ENCODE measurements around the gene BNIP5.

BNIP5 gene

DNA sequence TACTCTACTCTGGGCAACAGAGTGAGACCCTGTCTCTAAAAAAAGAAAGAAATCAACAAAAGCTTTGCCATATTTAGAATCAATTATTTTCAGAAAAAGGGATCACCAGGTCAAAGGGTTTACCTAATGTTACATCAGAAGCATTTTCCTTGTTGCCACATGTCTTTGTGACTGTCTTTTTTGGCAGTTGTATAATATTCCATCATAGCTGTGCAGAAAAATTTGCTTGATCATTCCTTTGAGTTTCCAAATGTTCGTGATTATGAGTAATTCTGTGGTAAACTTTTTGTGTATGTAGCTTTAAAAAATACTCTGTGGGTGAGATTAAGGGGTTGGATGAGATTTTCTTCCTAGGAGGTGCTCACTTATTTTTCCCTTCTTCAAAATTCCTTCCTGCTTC, 40.4 kb downstream of the BNIP5 start:
- no peak for DNase-seq (ENCODE audit: low read depth)

DNA sequence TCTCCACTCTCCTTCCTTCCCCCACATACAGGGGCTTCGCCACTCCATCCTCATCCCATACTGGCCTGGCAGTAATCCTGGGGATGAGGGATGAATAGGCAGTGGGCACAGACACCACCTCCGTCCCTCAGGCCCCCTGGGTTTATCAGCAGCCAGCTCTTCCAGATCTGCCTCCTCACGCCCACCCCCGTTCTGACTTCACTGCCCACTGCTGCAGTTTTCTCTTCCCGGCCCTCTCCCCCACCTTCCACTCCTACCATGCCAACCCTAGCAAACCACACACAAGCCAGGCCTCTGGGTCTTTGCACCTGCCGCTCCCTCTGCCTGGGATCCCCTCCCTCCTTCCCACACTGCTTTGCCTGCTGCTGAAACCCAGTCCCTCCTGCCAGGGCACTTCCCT, 44.5 kb downstream of the BNIP5 start:
- DNase-seq (ENCODE audit: low read depth) = no peak

DNA sequence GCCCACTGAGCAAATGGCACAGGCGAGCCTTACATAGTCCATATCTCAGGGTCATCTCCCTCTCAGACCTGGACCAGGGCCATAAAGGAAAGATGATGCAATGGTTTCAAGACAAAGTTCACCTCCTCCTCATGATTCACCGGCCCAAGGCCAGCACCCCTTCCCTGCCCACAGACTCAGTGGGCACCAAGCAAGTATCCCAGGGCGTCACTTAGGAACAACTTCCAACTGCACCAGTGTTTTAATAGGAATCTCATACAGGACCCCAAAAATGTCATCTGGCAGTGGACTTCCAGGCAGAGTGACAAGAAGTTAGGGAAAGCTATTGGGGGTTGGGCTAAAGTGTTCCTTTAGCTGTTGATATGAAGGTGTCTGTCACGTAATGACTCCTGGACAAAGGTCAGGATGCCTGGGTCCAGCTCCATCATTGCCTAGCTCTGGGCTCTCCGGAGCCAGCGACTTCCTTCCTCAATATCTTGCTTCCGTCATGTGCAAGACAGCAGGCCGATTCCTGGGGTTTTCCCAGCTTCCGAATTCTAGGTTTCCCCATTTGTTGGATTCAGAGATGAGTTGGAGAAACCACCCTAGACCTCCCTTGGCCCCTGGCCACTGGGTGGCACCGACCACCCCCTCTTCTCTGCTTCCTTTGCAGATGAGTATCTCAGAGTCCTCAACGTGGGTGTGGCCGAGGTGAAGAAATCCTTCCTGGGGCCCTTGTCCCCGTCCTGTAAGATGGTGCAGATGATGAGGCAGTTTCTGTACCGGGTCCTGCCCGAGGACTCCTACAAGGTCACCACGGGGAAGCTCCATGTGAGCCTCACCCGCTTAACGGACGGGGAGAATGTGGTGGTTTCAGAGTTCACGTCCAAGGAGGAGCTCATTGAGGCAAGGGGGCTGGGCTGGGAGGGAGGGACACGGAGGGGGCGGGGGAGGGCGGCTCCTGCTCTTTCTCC, 45.7 kb downstream of the BNIP5 start:
- no peak for DNase-seq (ENCODE audit: low read depth)

DNA sequence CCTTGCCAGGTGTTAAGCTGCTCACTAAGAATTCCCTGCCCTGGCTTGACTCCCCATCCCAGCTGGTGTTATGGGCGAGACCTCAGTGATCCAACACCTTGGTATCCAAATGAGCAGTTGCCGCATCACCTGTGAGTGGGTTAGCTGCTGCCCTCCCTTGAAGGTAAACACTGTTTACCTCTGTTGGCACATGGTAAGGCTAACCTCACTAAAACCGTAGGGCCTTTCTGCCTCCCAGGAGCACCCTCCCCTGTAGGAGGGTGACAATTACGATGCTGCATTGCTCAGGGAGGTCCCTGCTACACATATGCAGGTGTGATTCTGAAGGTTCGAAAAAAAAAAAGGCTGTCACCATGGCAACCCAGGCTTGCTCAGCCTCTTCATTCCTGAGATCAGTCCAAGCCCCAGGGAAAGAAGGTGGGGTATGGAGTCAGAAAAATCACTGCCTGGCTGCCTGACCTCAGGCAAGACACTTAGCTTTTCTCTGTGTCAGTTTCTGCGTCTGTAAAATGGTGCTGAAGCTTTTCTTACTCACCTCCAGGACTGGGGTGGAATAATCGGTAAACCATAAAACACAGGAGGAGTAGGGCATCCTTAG, 47.3 kb downstream of the BNIP5 start:
- no peak for DNase-seq (ENCODE audit: low read depth)

DNA sequence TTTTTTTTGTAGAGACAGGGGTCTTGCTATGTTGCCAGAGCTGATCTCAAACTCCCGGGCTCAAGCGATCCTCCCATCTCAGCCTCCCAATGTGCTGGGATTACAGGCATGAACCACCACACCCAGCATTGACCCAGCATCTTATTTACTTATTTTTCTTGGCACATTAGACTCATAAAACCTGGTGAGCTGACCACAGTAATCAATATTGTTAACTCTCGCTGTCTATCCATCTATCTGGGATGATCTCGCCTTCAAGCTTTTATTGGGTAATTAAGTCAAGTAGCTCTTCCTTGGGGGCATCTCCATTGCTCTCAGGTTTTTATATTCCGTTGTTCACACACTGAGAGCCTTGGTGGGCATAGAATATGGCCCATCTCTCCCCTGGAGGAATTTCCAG, 49.8 kb downstream of the BNIP5 start:
- no peak for DNase-seq (ENCODE audit: low read depth)

DNA sequence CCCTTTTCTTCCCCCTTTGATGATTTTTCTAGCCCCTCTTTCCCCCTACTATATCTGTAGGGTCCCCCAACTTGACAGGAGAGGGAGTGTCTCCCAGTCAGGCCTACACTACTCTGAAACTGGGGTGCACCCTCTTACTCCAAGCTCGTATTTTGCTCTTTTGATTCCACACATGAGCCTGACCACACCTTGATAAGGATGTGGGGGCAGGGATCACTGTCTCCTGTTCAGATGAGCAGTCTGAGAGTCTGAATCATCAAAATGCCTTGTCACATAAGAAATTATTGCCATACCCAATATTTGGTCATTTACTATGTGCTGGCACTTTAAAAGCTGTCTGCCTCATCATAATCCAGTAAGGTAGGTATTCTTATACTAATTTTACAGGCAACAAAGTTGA, 50.9 kb downstream of the BNIP5 start:
- DNase-seq (ENCODE audit: low read depth) = no peak

DNA sequence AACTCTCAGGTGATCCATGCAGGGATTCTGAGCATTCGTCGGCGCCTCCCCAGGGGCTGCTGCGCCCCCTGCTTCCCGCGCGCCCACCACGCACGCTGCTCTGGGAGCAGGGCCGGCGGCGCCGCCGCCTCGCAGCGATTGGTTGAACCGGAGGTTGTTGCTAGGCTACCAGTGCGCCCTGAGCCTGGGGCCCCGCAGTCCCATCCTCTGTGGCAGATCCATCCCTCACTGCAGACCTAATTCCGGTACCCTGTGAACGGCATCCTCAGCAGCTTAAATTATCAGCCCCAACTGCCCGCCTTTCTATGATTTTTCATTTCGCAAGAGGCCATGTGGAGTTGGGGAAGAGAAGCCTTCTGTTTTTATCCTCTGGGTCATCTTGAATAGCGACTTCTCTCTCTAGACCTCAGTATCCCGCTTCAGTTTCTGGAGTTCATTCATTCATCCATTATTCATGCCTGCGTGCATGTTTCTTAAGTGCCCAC, 51.5 kb downstream of the BNIP5 start:
- DNase-seq (ENCODE audit: low read depth) = no peak

DNA sequence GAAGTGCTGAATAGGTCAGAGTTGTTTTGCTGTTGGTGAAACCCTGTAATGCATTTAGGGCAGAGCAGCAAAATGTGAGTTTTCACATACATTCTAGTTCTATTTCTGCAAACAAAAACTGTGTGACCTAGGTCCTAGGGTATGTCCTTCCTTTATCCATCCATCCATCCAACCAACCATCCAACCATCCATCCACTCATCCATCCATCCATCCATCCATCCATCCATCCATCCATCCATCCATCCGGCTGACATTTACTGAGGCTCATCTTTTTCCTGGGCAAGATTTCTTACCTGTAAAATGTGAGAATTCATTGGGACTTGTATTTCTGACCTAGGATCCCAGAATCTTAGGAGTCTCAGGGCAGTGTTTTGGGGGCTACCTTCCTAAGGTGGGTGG, 52.3 kb downstream of the BNIP5 start:
- DNase-seq (ENCODE audit: low read depth) = no peak

DNA sequence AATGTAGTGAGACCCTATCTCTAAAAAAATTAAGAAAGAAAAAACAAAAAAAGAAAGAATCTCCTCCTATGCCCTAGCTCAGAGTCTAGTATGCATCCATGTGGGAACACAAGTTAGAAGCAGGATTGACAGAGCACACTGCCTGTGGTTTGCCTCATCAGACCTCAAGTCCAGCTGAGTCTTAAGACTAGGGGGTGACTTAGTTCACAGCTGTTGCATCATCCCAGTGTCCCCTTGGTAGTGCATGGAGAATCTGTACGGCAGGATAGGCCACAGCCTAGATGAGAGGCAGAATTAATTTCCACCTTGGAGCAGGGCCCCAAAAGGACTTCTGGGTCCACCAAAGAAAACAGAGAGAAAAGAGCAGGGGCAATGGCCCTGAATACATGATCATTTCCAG, 53.1 kb downstream of the BNIP5 start:
- DNase-seq (ENCODE audit: low read depth) = no peak

DNA sequence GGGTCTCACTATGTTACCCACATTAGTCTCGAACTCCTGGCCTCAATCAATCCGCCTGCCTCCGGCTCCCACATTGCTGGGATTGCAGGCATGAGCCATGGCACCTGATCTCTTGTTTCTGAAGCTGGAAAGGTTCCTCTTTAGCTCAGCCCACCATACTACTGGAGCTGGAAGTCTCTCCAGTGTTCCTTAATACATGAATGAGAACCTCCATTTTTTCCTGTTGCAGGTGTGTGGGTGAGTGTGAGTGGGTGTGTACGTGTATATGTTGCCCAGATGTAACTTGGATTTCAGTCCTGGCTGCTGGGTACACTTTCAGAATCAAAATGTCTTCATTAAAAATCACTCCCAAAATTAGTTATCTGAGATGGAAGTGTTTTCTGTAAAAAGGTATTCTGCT, 55.7 kb downstream of the BNIP5 start:
- no peak for DNase-seq (ENCODE audit: low read depth)

DNA sequence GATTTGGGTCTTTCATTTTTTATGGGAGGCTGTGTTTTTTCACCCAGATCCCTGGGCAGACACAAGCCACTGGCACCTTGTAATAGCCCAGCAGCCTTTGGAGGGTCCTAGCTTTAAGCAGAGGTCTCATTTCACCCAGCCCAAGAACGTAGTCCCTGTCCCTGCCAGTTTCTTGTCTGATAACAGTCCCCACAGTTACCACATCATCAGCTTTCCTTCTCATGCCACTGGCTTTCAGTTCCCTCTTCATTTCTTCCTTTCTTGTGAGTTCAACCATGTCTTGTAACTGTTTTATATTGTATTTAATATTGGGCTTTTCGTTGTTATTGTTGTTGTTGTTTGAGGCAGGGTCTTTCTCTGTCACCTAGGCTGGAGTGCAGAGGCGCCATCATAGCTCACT, 56.2 kb downstream of the BNIP5 start:
- no peak for DNase-seq (ENCODE audit: low read depth)

DNA sequence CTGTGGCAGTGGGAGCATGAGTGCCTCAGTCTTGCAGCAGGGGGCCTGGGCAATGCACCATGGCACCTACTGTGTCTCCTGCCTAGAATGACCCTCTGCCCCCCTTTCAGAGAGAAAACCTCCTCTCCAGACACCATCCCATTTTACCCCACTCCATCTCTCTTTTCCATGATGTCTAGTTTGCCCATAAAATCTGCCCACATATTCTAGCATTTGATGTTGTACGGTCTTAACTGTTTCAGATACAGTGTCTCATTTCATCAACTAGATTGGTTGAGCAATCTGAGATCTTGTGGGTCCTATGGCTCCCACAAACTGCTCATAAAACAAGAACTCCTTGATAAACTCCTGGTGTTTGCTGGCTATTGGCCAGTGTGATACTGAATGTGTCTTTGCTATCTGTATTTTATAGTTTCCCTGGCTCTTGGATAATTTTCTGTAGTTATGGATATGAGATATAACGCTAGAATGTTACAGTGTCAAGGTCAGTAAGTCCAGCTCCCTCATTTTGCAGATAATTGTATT, 58.7 kb downstream of the BNIP5 start:
- DNase-seq (ENCODE audit: low read depth) = no peak

DNA sequence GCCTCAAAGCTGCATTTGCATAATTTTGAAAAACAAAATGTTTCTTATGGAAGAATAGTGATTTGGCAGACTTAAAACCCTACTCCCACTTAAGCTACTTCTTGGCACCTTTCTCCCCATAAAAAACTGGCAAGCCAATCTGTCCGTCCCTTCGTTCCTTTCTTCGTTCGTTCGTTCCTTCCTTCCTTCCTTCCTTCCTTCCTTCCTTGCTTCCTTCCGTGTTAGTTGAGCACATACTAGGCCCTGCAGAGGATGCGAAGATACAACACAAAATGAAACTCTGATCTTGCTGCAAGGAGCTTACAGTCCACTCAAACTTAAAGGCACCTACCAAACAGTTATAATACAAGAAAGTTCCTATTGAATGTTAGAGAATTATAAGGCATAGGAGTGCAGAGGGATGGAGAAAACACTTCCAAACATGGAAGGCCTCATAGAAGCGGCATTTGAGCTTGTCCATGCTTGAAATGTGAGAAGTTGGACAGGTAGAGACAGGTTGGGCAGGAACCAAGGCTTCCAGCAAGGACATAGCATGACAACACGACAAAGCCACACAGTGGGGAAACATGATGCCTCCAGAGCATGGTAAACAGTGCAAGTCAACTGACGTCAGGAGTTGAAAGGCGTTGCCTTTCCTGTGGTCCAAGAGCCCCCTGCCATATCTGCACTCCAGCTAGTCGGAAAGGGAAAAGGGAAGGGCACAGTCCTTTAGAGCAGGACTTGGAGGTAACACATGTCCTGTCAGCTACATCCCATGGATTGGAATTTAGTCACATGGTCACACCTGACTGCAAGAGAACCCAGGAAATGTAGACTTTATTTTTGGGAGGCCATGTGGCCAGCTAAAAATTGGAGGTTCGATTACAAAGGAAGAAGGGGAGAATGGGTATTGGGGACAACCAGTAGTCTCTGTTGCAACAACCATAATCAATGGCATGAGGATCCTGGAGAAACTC, 59.8 kb downstream of the BNIP5 start:
- DNase-seq (ENCODE audit: low read depth) = no peak

DNA sequence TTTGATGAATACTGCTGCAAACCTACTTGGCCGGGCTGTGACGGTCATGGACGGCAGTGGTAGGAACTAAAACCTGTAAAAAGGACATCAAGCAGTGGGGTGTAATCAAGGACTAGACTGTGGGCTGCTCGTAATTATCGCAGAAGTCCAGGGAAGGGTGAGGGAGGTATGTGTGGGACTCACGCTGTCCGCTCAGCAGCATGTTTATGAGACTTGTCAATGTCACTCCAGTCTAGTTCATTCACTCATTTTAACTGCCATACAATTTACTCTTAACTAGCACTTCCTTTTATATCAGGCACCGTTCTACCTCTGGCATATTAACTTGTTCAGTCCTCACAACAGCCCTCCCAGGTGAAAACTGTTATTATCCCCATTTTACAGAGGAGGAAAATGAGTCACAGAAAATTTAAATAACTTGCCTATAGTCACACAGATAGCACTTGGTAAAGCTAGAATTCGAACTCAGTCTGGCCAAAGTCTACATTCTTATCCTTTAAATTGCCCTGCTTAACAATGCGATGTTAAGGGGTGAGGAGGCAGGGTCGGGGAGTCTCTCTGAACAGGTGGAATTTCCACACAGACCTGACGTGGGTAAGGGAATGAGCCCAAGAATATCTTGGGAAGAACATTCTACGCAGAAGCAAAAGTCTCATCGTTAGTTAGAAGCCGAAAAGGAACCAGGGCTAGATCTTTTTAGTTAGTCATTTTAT, 62.7 kb downstream of the BNIP5 start:
- no peak for DNase-seq (ENCODE audit: low read depth)

DNA sequence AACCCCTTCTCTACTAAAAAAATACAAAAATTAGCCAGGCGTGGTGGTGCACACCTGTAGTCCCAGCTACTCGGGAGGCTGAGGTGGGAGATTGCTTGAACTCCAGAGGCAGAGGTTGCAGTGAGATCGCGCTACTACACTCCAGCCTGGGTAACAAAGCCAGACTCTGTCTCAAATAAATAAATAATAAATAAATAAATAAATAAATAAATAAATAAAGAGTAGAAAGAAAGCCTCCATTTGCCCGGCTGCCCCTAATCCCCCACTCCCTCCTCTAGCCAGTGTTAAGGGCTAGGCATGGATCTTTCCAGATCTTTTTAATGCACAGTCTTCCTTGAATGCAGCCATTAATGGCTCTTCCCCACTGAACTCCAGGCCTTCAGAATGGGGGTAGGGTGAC, 63.6 kb downstream of the BNIP5 start:
- DNase-seq (ENCODE audit: low read depth) = no peak

DNA sequence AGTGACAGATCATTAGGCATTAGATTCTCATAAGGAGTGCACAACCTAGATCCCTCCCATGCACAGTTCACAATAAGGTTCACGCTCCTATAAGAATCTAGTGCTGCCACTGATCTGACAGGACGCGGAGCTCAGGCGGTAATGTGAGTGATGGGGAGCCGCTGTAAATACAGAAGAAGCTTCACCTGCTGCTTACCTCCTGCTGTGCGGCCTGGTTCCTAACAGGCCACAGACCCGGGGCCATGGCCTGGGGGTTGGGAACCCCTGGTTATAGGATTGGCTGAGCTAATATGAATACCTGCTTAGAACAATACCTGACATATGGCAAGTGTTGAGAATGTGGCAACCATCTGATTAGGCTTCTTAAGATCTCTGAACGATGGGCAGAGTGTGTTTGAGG, 64.5 kb downstream of the BNIP5 start:
- no peak for DNase-seq (ENCODE audit: low read depth)

DNA sequence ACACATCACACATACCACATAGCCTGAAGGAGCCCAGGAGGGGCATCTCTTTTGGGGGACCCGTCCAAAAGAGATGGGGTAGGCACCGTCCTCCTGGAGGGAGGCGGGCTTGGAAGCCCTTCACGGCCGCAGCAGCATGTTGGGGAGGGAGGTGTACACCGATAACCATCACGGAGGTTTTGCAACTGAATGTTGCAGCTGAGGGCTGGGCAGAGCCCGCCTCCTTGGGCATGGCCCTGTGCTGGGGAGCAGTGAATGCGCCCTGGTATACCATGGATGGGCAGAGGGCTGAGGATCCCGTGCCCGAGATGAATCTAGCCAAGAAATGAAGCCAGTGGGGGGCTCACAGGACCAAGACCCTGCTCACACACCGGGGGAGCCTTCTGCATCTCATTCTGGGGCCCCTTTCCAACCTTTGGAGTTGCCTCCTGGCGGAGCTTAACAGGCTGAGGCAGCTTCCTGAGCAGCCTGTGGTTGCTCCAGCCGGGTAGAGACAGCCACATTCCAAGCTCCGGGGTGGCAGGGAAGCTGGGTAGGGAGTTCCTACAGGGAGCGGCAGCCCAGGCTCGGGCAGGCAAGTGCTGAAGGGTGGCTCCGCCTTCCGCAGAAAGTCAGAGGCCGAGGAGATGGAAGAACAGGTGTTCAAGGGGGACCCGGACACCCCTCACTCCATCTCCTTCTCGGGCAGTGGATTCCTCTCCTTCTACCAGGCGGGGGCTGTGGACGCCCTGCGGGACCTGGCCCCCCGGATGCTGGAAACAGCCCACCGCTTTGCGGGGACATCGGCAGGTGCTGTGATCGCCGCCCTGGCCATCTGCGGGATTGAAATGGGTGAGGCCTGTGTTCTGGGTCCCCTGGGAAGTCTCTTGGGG, 66.6 kb downstream of the BNIP5 start, which contains the start of gene PNPLA1:
PNPLA1 (plus strand) TSS at position 227 of the 872 bp plus-strand sequence; CDS start at position 627, 400 bp downstream.
- no peak for DNase-seq (ENCODE audit: low read depth)

DNA sequence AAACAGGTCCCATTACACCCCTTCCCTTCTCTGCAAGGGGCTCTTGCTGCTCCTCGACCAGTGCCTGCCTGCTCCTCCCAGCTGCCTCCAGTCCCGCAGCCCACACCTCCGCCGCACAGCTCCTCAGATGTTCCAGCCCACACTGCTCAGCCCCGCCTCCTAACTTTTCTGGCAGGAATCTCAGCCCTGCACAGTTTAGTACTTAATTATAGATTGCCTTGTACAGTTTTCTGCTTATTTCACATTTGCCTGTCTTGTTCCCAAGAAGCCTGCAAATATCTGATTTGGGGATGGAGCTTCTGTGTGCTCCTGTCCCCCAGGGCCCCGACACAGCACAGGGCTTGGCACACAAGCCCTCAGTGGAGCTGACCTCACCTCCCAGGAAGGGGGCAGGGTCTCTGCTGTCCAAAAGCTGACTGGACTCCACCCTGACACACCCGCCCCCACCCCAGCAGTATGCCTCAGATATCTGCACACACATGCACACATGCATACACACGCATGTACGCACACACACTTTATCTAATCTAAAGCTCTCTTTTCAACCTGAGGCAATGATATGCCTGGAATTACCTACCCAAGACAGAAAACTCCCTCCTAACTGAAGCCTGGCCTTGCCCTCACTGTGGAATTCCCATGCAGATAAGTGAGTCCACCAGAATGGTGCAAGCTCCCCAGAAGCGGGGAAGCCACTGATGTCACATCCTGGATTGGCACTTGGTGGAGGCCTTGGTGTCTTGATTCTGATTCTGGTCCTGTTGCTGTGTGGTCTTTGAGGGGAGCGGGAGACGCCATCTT, 68.0 kb downstream of the BNIP5 start:
- no peak for DNase-seq (ENCODE audit: low read depth)

DNA sequence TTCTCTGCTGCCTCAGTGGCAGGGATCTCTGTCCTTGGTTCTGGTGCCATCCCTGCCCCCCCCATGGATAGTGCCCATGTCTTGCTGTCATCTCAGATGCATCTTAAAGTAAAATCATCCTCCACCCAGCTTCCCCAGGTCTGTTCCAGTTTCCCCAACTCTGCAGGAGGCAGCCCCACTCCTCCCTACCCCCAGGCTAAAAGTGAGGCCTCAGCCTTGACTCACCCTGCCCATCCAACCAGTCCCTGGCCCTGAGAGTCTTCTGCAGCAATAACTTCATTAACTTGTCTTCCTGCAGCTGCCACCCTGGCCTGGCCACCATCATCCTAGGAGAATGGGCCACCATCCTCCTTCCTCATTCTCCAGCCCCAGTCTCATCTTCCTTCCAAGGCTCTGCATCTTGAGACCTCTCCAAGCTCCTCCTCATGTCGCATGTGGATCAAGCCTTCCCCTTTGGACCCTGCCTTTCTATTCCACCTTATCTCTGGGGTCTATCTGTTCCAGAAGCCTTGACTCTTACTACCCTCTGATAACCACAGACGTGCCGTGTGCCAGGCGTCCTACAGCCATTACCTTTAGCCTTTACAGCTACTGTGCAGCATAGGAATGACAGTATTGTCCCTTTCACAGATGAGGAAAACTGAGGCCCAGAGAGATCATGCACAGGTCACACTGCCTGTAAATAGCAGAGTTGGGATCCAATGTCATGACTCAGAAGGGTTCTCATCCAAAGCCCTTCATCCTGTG, 68.8 kb downstream of the BNIP5 start:
- DNase-seq (ENCODE audit: low read depth) = no peak

Measured in activated T-cell treated with anti-CD3 and anti-CD28 coated beads for 48 hours (primary cell).